GM21367 (cell line): ENCODE measurements around the gene GTF2F2.
A peak's percentile ranks its signal among the peaks of the same experiment; 100 is the strongest.

ENCODE experiments used
- ATAC-seq: cut with Tn5 transposase; IDR thresholded peaks from one replicate; pipeline ENCODE4 v1.9.1; 2021; ENCODE audit not compliant: unreplicated experiment

GTF2F2 gene, protein sequence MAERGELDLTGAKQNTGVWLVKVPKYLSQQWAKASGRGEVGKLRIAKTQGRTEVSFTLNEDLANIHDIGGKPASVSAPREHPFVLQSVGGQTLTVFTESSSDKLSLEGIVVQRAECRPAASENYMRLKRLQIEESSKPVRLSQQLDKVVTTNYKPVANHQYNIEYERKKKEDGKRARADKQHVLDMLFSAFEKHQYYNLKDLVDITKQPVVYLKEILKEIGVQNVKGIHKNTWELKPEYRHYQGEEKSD

DNA sequence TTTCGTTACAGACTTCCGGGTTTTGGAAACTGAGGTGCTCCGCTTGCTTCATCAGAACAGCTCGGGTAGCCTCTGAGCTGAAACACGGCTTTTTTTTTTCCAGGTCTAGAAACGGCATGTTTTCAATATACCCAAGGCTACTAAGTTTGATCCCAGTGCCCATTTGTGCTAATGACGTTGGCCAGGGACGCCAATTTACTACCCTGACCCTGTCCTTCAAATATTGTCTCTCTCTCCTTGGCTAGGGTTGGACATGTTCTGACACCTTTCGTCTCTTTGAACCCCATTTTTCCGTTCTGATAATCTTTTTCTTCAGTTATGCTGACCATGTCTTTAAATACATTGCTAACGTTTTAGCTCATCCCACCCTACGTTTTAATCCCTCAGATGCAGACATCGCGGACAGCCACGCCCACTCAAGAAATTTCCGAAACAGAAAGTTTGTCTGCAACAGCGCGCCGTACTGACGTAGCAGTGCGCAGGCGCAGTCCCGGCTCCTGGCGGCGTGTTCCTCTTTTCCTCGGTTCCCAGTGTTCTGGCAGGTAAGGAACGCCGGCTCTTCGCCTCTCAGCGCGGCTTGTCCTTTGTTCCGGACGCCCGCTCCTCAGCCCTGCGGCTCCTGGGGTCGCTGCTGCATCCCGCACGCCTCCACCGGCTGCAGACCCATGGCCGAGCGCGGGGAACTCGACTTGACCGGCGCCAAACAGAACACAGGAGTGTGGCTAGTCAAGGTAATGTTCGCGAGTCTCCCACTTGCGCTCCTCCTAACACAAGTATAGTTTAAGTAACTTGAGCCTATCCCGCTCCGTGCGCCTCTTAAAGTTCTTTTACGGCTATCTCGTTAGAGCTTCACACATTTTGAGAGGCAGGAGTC, at the start of gene GTF2F2:
GTF2F2 (plus strand) TSS at position 520 of the 874 bp plus-strand sequence; CDS start at position 666, 146 bp downstream.
- peak; percentile 47 for ATAC-seq

DNA sequence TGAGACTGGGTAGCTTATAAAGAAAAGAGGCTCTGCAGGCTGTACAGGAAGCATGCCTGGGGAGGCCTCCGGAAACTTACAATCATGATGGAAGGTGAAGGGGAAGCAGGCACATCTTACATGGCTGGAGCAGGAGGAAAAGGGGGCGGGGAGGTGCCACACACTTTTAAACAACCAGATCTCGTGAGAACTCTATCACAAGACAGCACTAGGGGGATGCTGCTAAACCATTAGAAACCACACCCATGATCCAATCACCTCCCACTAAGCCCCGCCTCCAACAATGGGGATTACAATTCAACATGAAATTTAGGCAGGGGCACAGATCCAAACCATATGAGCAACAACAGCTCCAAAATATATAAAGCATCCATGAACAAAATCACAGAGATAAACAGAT, 46.5 kb upstream of the GTF2F2 start:
- no peak for ATAC-seq

DNA sequence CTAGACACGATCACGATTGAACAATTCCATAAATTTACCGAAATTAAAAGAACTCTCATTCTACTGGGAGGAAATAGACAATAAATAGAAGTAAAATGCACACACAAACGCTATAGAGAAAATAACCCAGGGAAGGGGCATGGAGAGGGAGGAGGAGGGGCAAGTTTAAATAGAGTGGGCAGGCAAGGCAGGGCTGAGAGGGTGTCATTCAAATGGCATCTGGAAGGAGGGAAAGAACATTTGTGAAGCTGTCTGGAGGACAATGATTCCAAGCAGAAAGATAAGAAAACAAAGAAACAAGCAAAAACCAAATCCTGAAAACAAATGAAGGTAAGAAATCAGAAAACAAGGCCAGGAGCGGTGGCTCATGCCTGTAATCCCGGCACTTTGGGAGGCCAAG, 45.6 kb upstream of the GTF2F2 start:
- ATAC-seq = no peak

DNA sequence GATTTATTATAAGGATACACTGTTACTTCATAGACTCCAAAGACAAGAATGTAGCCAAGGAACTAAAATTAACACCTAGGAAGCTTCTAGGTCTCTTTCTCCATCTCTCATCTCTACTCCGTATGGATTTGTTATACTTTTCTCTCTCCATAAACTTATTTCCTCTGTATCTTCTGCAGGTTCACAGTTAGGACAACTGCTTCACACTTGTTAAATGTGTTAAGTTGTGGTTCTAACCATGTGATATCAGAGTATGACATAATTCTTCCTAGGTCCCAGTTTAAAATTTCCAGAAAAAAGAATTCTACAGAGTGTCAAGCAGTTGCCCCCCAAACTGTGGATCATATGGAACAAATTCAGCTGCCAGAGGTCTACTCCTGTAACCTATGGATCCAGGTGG, 42.3 kb upstream of the GTF2F2 start:
- no peak for ATAC-seq

DNA sequence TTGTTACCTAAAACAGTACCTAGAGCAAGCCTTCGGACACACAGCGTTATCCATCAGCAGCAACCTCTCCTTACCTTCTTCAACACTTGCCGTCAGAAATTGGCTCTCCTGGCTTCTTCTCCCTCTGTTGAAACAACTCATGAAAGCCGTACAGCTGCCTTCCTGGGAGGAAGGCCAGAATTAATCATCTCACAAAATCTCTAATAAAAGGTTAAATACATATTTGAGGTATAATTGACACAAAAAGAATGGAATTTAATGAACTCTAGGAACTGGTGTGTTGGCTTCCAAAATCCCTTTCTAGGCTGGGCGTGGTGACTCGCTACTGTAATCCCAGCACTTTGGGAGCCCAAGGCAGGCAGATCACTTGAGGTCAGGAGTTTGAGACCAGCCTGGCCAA, 37.3 kb upstream of the GTF2F2 start:
- ATAC-seq = no peak

DNA sequence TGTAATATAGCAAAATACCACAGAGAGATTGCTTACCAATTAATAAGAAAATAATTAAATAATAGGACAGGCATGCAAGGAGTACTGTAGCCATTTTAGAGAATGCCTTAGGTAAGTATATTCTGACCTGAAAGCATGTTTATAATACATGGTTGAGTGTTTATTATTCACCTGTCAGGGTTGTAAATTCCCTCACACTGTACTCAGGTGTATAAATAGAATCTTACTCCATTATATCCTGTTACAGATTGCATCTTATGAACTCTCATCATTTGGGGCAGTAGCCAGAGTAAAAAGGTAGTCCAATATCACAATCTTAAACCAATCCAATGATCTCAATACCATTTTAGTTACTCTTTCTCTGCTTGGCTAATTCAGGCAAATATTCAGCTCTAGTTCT, 35.8 kb upstream of the GTF2F2 start:
- ATAC-seq = no peak

DNA sequence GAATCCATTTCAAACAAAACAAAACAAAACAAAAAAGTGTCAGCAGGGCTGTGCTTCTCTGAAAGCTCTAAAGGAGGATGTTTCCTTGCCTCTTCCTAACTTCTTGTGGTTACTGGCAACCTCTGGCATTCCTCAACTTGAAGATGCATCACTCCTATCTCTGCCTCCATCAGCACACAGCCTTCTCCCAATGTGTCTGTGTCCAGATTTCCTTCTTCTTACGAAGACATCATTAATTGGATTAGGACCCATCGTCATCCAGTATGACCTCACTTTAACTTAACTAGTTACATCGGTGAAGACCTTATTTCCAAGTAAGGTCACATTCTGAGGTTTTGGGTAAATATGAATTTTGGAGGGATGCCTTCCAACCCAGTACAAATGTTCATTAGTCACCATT, 33.8 kb upstream of the GTF2F2 start:
- no peak for ATAC-seq

DNA sequence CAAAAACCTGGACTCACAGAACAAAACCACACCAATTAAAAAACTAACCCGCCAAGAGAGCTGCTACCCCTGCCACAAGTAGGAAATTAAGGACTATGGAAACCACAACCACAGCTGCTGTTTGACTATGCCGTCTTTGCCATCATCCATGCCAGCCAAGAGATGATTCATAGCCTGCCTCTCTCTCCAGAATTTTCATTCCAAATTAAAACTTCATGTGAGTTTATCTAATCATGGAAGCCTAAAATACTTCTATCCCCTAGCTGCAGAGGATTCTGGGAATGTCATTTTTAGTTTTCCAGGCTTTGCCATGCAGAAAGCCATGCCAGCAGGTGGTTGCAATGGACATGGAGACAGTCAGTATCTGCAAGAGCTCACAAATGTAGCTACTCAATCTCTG, 27.6 kb upstream of the GTF2F2 start:
- no peak for ATAC-seq

DNA sequence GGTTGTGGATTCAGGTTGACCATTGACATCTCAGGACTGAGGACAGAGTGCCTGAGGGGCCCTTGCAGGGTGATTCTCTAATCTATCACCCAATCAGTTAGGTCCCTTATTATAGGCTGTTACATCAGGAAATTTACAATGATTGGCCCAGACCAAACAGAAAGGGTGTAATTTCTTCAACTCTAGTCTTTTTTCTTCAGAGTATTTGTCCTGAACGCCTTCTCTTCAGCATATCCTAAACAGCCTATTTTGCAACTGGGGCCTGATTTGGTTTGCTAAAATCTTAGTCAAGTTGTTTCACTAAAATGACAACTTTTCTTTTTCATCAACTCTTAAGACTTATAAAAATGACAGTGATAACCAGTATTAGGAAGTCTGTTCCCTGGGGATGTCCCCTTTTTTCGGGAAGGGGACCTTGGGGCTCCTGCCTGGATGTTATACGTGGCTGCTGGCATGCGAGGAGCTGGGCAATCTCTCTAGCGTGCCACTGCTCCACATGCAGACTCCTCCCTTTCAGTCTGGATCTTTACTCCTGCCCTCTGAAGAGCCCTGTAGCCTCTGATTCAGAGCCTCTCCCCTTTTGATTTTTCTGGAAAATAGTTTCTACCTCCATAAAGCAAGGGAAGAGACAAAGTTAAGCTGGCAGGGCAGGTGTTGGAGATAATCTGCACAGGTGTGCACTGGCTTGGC, 19.6 kb upstream of the GTF2F2 start:
- ATAC-seq = no peak

DNA sequence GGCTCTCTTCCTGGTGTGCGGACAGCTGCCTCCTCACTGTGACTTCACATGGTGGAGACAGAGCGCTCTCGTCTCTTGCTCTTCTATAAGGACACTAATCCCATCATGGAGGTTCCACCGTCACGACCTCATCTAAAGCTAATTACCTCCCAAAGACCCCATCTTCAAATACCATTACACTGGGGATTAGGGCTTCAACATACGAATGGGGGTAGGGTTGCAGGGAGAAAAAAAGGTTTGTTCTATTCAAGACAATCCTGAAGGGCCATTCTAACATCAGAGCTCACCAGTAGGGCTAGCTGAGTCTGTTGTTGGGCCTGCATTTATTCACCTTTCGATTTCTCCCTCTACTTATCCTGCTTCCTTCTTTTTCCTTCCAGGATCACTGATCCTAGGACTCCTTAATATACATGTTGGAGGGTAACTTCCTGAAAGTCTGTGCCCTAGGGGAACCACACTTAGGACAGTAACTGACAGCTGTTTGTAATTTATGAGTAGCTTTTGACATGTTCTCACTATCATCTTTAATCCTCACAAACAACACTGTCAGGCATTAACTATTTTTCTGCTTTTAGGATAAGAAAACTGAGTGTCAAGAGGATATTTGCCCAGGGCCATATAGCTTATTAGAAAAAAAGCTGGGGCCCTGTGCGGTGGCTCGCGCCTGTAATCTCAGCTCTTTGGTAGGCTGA, 18.8 kb upstream of the GTF2F2 start:
- ATAC-seq = no peak

DNA sequence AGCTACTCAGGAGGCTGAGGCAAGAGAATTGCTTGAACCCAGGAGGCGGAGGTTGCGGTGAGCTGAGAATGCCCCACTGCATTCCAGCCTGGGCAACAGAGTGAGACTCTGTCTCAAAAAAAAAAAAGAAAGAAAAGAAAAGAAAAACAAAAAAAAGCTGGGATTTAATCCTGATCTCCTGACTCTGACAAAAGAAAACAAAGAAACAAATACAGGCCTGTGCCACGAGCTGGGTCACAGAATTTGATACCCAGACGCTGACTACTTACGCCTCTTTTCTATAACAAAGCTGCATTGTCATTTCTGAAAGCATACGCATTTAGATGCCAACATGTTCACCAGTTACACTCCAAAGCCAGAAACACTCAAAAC, 18.2 kb upstream of the GTF2F2 start:
- ATAC-seq = no peak

DNA sequence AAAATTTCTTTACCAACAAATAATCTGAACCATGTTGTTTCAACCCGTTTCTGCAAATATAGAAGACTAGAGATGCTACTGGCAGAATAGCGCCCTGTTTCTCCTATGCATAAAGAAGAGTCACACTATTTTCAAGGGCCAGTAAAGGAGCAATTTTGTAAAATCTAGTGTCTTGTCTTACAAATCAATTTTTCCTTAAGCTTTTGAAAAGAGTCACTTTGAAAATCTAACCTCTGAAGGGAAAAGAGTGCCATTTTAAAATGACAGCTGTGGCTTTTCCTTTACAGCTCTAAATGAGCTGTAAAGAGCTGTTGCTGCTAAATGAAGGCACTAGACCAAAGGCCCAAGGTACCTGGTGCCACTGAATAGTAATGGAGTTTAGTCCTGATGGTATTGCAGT, 16.9 kb upstream of the GTF2F2 start:
- no peak for ATAC-seq

DNA sequence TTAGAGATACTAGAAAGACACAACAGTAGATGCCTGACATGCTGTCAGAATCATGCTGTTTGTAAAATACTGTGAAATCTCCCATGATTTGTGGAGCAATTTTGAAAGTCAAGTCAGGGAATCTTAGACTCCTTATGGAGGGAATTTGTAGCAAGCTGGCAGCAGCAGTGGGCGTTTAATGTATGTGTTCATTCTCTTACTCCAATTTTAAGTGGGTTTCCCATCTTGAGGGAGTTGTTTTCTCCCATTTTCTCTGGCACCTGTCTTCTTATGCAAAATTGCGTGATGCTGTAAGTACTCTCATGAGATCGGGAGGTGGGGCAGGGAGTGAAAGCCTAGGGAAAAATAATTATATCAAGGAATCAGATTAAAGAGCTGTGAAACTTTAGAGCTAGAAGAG, 16.0 kb upstream of the GTF2F2 start:
- no peak for ATAC-seq

DNA sequence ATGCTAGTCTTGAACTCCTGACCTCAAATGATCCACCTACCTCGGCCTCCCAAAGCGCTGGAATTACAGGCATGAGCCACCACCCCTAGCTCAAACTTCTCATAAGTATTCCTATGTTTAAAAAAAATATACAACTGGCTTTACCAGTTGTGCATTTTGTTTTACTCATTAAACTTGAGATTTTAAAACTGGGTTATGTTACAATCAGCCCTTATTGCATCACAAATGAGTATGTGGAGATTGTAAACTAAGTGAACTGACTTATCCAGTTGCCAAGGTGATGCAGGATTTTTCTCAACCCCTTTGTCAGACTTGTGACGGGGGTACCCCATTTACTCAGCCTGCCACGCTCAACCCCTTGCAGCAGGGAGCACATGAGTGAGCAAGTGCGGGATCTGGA, 14.4 kb upstream of the GTF2F2 start:
- no peak for ATAC-seq

DNA sequence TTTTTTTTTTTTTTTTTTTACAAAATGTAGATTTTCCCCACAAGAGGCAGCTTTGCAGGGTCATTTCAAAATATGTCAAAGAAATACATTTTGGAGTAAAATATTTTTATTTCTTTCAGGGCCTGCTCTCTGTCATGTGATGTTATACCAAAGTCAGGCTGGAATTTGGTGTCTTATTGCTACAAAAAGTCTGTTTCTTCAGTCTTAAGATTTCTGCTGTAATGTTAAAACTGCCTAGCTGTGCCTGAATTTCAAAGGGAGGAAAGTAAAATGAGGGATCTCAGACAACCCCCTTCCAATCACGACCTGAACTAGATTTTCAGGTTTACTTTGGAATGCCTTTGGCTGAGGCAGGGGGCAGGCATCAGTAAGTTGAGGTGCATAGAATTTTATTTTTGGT, 12.8 kb upstream of the GTF2F2 start:
- no peak for ATAC-seq

DNA sequence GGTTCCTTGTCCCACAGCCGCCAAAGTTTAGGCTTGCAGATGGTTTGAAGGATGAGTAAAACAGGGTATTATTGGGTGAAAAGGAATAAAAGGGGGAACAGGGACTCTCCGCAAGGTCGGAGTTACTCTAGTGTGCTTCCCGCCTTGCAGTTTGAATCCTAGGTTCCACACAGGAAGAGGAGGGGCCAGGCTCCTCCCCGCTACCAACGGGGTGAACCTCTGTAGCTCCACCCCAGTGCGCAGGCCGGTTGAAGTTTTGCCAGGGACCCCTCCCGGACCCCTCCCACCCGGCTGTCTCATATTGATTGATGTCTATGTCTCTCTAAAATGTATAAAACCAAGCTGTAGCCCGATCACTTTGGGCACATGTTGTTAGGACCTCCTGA, 11.6 kb upstream of the GTF2F2 start:
- peak; percentile 39 for ATAC-seq

DNA sequence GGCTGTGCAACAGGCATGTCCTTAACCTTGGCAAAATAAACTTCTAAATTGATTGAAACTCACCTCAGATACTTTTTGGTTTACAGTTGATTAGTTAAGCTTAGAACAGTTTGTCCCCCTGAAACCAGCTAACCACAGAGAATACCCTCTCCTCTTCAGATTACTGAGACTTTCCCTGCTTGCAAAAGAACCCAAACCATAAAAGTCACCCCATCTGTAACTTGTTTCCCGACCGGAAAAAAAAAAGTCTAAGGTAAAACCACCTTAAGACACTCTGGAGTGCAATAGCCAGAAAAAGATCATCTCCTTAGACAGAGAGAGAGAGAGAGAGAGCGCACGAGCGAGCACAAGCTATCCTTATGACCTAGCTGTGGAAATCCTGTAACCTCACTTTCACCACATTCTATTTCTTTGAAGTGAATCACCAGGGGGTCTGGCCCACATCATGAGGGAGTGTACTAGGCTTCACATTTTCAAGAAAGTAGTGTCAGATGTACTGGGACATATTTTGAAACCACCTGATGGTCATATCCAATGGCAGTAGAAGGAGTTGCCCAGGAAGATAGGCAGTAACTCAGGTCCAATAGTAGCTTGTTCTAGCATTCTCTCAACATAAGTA, 11.1 kb upstream of the GTF2F2 start:
- ATAC-seq = peak; percentile 66

DNA sequence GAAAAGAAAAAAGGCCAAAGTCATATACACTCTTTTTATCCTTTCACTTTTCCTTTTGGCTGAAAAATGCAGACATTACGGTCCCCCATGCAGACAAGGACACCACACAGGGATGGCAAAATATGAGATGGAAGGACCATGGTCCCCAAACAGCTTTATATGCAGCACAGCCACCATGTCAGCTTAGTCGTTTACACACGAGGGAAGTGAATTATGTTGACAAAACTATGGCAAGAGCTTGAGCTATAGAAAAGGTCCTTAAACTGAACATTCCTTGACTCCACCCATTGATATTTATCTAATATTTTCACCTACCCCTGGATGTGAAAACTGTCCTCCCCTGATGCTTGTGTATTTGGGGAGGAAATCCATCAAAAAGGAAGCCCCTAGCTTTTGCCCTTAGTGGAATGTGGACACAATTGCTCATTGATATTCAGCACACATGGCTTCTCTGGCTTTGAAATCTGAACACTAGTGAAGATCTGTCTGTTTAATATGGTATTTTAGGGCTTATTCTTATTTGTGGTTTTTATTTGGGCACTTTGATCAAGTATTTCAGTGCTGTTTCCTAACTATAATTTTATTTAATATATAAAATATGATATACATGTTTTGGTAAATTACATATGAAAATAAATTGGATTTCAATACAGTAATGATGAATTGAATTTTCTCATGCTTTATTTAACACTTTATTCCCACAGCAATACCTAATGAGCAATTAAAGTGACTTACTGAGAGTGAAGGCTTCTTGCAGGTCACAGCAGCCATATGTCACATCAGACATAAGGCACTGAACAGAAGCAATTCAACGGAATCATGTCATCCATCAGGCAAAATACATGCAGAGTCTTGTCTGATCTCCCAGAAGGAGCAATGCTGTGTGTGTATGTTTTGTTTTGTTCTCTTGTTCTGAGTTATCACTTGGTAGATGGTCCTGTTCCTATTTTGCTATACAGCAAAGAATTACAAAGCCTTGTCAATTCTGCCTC, 6.8 kb upstream of the GTF2F2 start:
- no peak for ATAC-seq

DNA sequence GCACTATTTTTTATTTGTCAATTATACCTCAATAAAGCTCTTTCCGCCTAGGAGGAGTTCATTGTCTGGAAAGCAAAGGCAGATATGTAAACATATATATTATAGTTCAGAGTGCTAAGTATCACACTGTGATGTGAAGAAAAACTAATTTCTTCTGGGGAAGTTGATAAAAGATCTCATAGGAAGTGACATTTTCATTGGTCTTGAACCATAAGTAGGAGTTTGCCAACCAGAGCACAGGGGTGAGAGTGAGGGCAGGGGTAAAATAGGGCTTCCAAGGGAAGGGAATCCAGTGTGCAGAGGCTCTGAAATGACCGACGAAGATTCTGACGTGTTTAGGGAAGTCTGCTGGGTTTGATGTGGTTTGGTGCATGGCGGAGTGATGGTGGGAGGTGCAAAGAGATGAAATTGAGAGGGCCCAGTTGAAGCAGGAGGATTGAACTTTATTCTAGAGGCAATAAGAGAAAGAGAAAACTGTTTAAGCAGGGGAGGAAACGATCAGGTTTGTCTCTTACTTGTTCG, 780 bp upstream of the GTF2F2 start:
- peak; percentile 24 for ATAC-seq
